ENCODE results near the gene NT5DC2.
A peak's percentile ranks its signal among the peaks of the same experiment; 100 is the strongest.

Gene NT5DC2

GRCh38 chr3:52487788-52488691 lies 45.6 kb downstream of the NT5DC2 start:
- no peak for DNase-seq

DNA sequence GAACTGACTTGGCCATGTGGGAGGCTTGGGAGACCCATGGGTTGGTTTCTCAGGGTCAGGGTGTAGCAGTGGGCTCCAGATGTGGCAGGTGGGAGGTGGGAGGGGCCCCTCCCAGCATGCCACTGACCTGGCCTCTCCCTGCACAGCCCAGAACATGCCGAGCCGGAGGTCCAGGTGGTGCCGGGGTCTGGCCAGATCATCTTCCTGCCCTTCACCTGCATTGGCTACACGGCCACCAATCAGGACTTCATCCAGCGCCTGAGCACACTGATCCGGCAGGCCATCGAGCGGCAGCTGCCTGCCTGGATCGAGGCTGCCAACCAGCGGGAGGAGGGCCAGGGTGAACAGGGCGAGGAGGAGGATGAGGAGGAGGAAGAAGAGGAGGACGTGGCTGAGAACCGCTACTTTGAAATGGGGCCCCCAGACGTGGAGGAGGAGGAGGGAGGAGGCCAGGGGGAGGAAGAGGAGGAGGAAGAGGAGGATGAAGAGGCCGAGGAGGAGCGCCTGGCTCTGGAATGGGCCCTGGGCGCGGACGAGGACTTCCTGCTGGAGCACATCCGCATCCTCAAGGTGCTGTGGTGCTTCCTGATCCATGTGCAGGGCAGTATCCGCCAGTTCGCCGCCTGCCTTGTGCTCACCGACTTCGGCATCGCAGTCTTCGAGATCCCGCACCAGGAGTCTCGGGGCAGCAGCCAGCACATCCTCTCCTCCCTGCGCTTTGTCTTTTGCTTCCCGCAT lies 46.4 kb downstream of the NT5DC2 start:
- DNase-seq: no peak

GRCh38 chr3:52484680-52485461 lies 48.8 kb downstream of the NT5DC2 start:
- DNase-seq: no peak

GRCh38 chr3:52483577-52484381 lies 49.9 kb downstream of the NT5DC2 start:
- DNase-seq: peak; percentile 28

- DNase-seq: no peak
Measured at GRCh38 chr3:52483081-52483480, 50.6 kb downstream of the NT5DC2 start.

GRCh38 chr3:52481819-52482521 lies 51.7 kb downstream of the NT5DC2 start:
- DNase-seq: no peak

- no peak for DNase-seq
Measured at GRCh38 chr3:52480768-52481715, 52.6 kb downstream of the NT5DC2 start.

DNA sequence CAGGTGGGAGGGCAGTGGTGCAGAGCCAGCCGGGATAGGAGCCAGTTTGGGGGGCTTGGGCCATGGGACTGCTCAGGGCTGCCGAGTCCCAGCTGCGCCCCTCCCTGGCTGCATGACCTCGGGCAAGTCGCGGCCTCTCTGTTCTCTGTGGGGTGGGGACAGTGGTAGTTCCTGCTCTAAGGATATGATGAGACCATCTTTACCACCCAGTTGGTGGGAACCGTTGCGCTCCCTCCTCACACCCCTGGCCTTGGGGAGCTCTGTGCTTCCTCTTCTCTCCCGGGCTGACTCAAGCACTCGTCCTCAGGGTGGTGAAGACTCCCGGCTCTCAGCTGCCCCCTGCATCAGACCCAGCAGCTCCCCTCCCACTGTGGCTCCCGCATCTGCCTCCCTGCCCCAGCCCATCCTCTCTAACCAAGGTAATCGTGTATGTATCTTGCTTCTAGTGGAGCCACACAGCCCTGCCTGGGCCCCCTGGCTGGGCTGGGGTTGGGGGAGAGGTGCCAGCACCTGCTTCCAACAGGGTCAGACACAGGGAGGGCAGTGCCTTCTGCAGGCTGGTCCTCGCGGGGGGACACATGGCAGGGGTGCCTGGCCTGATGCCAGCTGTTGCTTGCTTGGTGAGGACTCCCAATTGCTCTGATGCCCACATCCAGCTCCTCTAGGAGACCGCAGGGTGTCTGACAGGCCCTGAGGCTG lies 53.6 kb downstream of the NT5DC2 start:
- DNase-seq: no peak

GRCh38 chr3:52479037-52479876 lies 54.4 kb downstream of the NT5DC2 start:
- no peak for DNase-seq

DNA sequence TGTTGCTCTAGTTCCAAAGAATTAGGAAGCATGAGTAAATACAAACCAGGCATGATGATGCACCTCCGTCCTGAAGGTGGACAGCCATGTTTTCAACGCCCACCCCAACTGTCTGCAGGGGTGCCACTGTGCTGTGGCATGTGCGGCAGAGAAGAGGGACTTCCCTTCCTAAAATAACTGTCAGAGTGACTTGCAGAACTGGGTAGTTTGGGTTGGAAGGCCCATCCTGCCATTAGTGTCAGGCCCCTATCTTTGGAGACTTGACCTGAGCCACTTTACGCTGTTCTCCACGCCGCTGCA lies 55.9 kb downstream of the NT5DC2 start:
- DNase-seq: no peak

DNA sequence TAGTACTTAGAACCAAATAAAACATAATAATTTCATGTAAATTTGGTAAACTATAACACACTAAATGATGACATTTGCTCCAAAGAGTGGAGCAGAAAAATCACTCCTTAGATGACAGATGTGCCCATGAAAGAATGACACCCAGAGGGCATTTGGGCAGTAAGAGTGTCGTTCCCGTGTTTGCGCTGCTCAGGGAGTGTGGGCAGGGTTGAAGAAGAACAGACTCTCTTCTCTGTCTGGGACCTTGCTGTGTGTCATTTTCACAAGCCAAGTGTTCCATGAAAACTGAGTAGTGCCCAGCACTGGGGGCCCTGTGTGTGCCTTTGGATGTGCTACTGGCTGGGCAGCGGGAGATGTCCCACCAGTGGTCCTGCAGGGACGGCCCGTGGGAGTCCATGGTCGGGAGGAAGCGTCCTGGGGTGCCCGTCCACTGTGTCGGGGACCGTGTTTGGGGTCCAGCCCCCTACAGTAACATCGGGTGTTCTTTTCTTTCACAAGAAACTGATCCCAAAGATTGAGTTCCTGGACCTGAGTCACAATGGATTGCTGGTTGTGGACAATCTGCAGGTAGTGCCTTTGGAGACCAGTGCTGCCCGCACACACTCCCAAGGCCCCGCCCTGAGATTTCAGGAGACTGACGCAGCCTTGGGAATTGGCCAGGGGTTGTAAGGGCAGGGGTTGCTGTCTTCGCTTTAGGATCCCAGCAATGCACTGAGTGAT lies 56.4 kb downstream of the NT5DC2 start:
- DNase-seq: no peak

All from retina (tissue), 1 donor.